GM10266 (cell line): ENCODE results near the gene GGT6.

Experiments
- DNase-seq: peaks from one replicate; pipeline ENCODE4 v3.0.0; 2012; ENCODE audit errors: extremely low spot score
- CTCF ChIP-seq: IDR thresholded peaks from 2 replicates; pipeline ENCODE4 v1.5.1; 2012; ENCODE audit warnings: mild to moderate bottlenecking, low read depth; ENCODE audit not compliant: control insufficient read depth, insufficient read depth; ENCODE audit errors: missing control alignments

GGT6 gene

GRCh38 chr17:4515501-4515900 lies 44.9 kb downstream of the GGT6 start:
- no peak for DNase-seq
- no peak for TF ChIP-seq CTCF

- no peak for DNase-seq
- TF ChIP-seq CTCF = no peak
Observed at GRCh38 chr17:4514779-4515178, 45.6 kb downstream of the GGT6 start.

GRCh38 chr17:4514206-4514605 lies 46.2 kb downstream of the GGT6 start:
- TF ChIP-seq CTCF = no peak
- no peak for DNase-seq

- no peak for DNase-seq
- TF ChIP-seq CTCF = no peak
Observed at GRCh38 chr17:4513113-4514032, 47.0 kb downstream of the GGT6 start.

GRCh38 chr17:4512156-4513112 lies 47.9 kb downstream of the GGT6 start:
- DNase-seq = no peak
- no peak for TF ChIP-seq CTCF

GRCh38 chr17:4511199-4511932 lies 49.0 kb downstream of the GGT6 start:
- no peak for TF ChIP-seq CTCF
- DNase-seq = no peak
